22Rv1 (cell line): ENCODE data around the gene CA10.

ENCODE experiments used
- CTCF ChIP-seq: fragments of 450-650 bp; IDR thresholded peaks from 2 replicates; pipeline ENCODE4 v1.5.1; 2017; ENCODE audit warnings: mild to moderate bottlenecking
- ZFX ChIP-seq: fragments of 450-650 bp; IDR thresholded peaks from 2 replicates; pipeline ENCODE4 v1.6.1; 2017; ENCODE audit warnings: antibody characterized with exemption, borderline replicate concordance

GRCh38 chr17:52201767-52202519, 43.4 kb upstream of the CA10 start:
- no peak for TF ChIP-seq ZFX
- no peak for TF ChIP-seq CTCF
